Astrocyte (in vitro differentiated cells and primary cell): ENCODE data around the gene PCDHA1. TPM values are rescaled to one million over a fixed set of nuclear protein-coding genes. Genes with fewer than 3 reads are reported as not detected.
A peak's percentile ranks its signal among the peaks of the same experiment; 100 is the strongest.

Experiments
- DNase-seq: peaks from one replicate; pipeline ENCODE4 v3.0.0-alpha.2; 2010; ENCODE audit warnings: low read depth
- FAIRE-seq: peaks from 2 replicates; lab custom pipeline; 2011; peaks lifted over from hg19 to GRCh38; lab: Jason Lieb, UNC
- H2AFZ ChIP-seq: 2 replicates; pipeline ENCODE4 v1.6.0; 2012; ENCODE audit warnings: low read depth, low read length, inconsistent platforms
- H3K27ac ChIP-seq: 2 replicates; pipeline ENCODE4 v1.5.1; 2011; ENCODE audit warnings: low read depth, low read length, inconsistent platforms
- H3K27me3 ChIP-seq: 2 replicates; pipeline ENCODE4 v1.6.0; 2011; ENCODE audit warnings: low read length, inconsistent platforms; ENCODE audit not compliant: insufficient read depth
- H3K36me3 ChIP-seq: 2 replicates; pipeline ENCODE4 v1.5.1; 2011; ENCODE audit warnings: low read length, inconsistent platforms; ENCODE audit not compliant: insufficient read depth
- H3K4me1 ChIP-seq: 2 replicates; pipeline ENCODE4 v1.5.1; 2011; ENCODE audit warnings: low read length, inconsistent platforms; ENCODE audit not compliant: insufficient read depth
- H3K4me2 ChIP-seq: 2 replicates; pipeline ENCODE4 v1.6.0; 2012; ENCODE audit warnings: low read length, inconsistent platforms
- H3K4me3 ChIP-seq: 2 replicates; pipeline ENCODE4 v1.5.1; 2011; ENCODE audit warnings: low read depth, mild to moderate bottlenecking, low read length, inconsistent platforms; ENCODE audit not compliant: insufficient read depth
- H3K79me2 ChIP-seq: 2 replicates; pipeline ENCODE4 v1.6.0; 2012; ENCODE audit warnings: mild to moderate bottlenecking, low read length, inconsistent platforms; ENCODE audit not compliant: insufficient read depth
- H3K9ac ChIP-seq: 2 replicates; pipeline ENCODE4 v1.6.0; 2012; ENCODE audit warnings: mild to moderate bottlenecking, low read length, inconsistent platforms
- H3K9me3 ChIP-seq: 2 replicates; pipeline ENCODE4 v1.5.1; 2012; ENCODE audit warnings: low read depth, mild to moderate bottlenecking, low read length, inconsistent platforms; ENCODE audit not compliant: insufficient read depth
- H4K20me1 ChIP-seq: 2 replicates; pipeline ENCODE4 v1.6.0; 2012; ENCODE audit warnings: low read length, inconsistent platforms; ENCODE audit not compliant: insufficient read depth
- H3K27ac Mint-ChIP-seq: one replicate; pipeline ENCODE4 v1.8.0; 2021; ENCODE audit warnings: mild to moderate bottlenecking, mixed read lengths; ENCODE audit not compliant: unreplicated experiment
- H3K27me3 Mint-ChIP-seq: one replicate; pipeline ENCODE4 v1.8.0; 2021; ENCODE audit warnings: low read depth, mixed read lengths; ENCODE audit not compliant: unreplicated experiment
- H3K36me3 Mint-ChIP-seq: one replicate; pipeline ENCODE4 v1.8.0; 2021; ENCODE audit warnings: low read depth, mixed read lengths; ENCODE audit not compliant: unreplicated experiment
- H3K4me1 Mint-ChIP-seq: one replicate; pipeline ENCODE4 v1.8.0; 2021; ENCODE audit warnings: low read depth, mixed read lengths; ENCODE audit not compliant: unreplicated experiment
- H3K4me3 Mint-ChIP-seq: one replicate; pipeline ENCODE4 v1.8.0; 2021; ENCODE audit warnings: mild to moderate bottlenecking, moderate library complexity, mixed read lengths; ENCODE audit not compliant: unreplicated experiment
- H3K9me3 Mint-ChIP-seq: one replicate; pipeline ENCODE4 v1.8.0; 2021; ENCODE audit warnings: mild to moderate bottlenecking, mixed read lengths; ENCODE audit not compliant: unreplicated experiment
- EZH2 ChIP-seq: IDR thresholded peaks from 2 replicates; pipeline ENCODE4 v1.6.1; 2012; ENCODE audit warnings: mild to moderate bottlenecking, low read length, inconsistent platforms; ENCODE audit not compliant: insufficient read depth
- total RNA-seq: library from RNA; stranded (reverse); gene quantifications from 2 replicates; pipeline ENCODE4 v1.2.1, GENCODE V29; 2021
- TF ChIP-seq, protein P1 (sequence below): IDR thresholded peaks from 2 replicates; pipeline ENCODE4 v1.5.1; 2011; ENCODE audit warnings: low read depth, mild to moderate bottlenecking, inconsistent platforms, low read length, moderate library complexity; ENCODE audit not compliant: insufficient read depth

The PCDHA1 gene
- total RNA-seq, 1 donor from 2014 or later = not detected

DNA sequence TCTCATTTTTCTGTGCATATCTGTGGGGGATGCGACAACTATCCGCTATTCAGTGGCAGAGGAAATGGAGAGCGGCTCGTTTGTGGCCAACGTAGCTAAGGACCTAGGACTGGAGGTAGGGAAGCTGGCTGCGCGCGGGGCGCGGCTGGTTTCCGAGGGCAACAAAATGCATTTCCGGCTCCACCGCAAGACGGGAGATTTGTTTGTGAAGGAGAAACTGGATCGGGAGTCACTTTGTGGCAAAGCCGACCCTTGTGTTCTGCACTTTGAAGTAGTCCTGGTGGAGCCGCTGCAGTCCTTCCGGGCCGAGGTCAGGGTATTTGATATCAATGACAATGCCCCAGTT, 265.6 kb downstream of the PCDHA1 start:
- no peak overlapping the region for H2AFZ ChIP-seq
- peak overlapping the region; percentile 91 for H3K4me3 Mint-ChIP-seq
- H3K79me2 ChIP-seq = no peaks in the 10 kb centered on the region
- no peaks in the 10 kb centered on the region for H3K4me1 Mint-ChIP-seq
- peaks cover 26% of the 10 kb centered on the region for H3K27me3 Mint-ChIP-seq
- no peak for FAIRE-seq
- H3K27ac Mint-ChIP-seq = no peak overlapping the region
- H4K20me1 ChIP-seq = no peaks in the 10 kb centered on the region
- TF ChIP-seq, protein P1, sequence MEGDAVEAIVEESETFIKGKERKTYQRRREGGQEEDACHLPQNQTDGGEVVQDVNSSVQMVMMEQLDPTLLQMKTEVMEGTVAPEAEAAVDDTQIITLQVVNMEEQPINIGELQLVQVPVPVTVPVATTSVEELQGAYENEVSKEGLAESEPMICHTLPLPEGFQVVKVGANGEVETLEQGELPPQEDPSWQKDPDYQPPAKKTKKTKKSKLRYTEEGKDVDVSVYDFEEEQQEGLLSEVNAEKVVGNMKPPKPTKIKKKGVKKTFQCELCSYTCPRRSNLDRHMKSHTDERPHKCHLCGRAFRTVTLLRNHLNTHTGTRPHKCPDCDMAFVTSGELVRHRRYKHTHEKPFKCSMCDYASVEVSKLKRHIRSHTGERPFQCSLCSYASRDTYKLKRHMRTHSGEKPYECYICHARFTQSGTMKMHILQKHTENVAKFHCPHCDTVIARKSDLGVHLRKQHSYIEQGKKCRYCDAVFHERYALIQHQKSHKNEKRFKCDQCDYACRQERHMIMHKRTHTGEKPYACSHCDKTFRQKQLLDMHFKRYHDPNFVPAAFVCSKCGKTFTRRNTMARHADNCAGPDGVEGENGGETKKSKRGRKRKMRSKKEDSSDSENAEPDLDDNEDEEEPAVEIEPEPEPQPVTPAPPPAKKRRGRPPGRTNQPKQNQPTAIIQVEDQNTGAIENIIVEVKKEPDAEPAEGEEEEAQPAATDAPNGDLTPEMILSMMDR = no peak
- TF ChIP-seq EZH2 = no peak
- no peaks in the 10 kb centered on the region for H3K27me3 ChIP-seq
- no peaks in the 10 kb centered on the region for H3K36me3 Mint-ChIP-seq
- H3K4me2 ChIP-seq = peak overlapping the region; percentile 55
- H3K4me3 ChIP-seq = no peak overlapping the region
- no peak overlapping the region for H3K9ac ChIP-seq
- peaks cover 6% of the 10 kb centered on the region for H3K9me3 ChIP-seq
- no peaks in the 10 kb centered on the region for H3K9me3 Mint-ChIP-seq
- DNase-seq = no peak
- H3K36me3 ChIP-seq = no peaks in the 10 kb centered on the region
- no peaks in the 10 kb centered on the region for H3K4me1 ChIP-seq
- H3K27ac ChIP-seq = no peak overlapping the region

Other genes with a start within 250 kb of the PCDHA1 start
- 2.4 and 3.6 TPM in 2 replicates for gene EIF4EBP3, start 238.5 kb upstream of the PCDHA1 start, total RNA-seq
- gene SRA1, start 228.7 kb upstream of the PCDHA1 start, total RNA-seq = 71.3 and 72.4 TPM in 2 replicates
- 20.4 and 21.1 TPM in 2 replicates for gene APBB3, start 221.5 kb upstream of the PCDHA1 start, total RNA-seq
- 59.9 and 61.8 TPM in 2 replicates for gene SLC35A4, start 221.3 kb upstream of the PCDHA1 start, total RNA-seq
- gene CD14, start 153.0 kb upstream of the PCDHA1 start, total RNA-seq = 0.16 and 0.34 TPM in 2 replicates
- 7.0 and 8.0 TPM in 2 replicates for gene TMCO6, start 146.7 kb upstream of the PCDHA1 start, total RNA-seq
- gene NDUFA2, start 138.5 kb upstream of the PCDHA1 start, total RNA-seq = 55.9 and 62.3 TPM in 2 replicates
- gene IK, start 138.3 kb upstream of the PCDHA1 start, total RNA-seq = 67.3 and 71.6 TPM in 2 replicates
- gene WDR55, start 121.2 kb upstream of the PCDHA1 start, total RNA-seq = 28.8 and 31.2 TPM in 2 replicates
- gene DND1, start 112.6 kb upstream of the PCDHA1 start, total RNA-seq = 1.4 and 1.7 TPM in 2 replicates
- 84.6 and 95.2 TPM in 2 replicates for gene HARS1, start 94.8 kb upstream of the PCDHA1 start, total RNA-seq
- 26.5 and 29.9 TPM in 2 replicates for gene HARS2, start 94.7 kb upstream of the PCDHA1 start, total RNA-seq
- gene ZMAT2, start 85.7 kb upstream of the PCDHA1 start, total RNA-seq = 53.5 and 57.4 TPM in 2 replicates
- gene PCDHA2, start 8.7 kb downstream of the PCDHA1 start, total RNA-seq = 2.3 and 2.5 TPM in 2 replicates
- 0.84 and 1.1 TPM in 2 replicates for gene PCDHA3, start 14.9 kb downstream of the PCDHA1 start, total RNA-seq
- gene PCDHA4, start 20.9 kb downstream of the PCDHA1 start, total RNA-seq = 9.5 and 9.6 TPM in 2 replicates
- 1.0 and 1.7 TPM in 2 replicates for gene PCDHA5, start 35.5 kb downstream of the PCDHA1 start, total RNA-seq
- gene PCDHA6, start 41.8 kb downstream of the PCDHA1 start, total RNA-seq = 2.7 TPM in 2 replicates
- 2.6 TPM in 2 replicates for gene PCDHA7, start 48.1 kb downstream of the PCDHA1 start, total RNA-seq
- gene PCDHA8, start 55.0 kb downstream of the PCDHA1 start, total RNA-seq = 0.99 and 1.0 TPM in 2 replicates
- gene PCDHA9, start 62.2 kb downstream of the PCDHA1 start, total RNA-seq = 0.95 and 1.1 TPM in 2 replicates
- 15.5 and 16.0 TPM in 2 replicates for gene PCDHA10, start 69.8 kb downstream of the PCDHA1 start, total RNA-seq
- gene PCDHA11, start 82.8 kb downstream of the PCDHA1 start, total RNA-seq = 4.9 and 5.8 TPM in 2 replicates
- gene PCDHA12, start 89.2 kb downstream of the PCDHA1 start, total RNA-seq = 13.8 and 16.0 TPM in 2 replicates
- gene PCDHA13, start 96.0 kb downstream of the PCDHA1 start, total RNA-seq = 1.2 and 1.7 TPM in 2 replicates
- gene PCDHAC1, start 140.2 kb downstream of the PCDHA1 start, total RNA-seq = 5.7 and 5.9 TPM in 2 replicates
- 6.9 and 7.7 TPM in 2 replicates for gene PCDHAC2, start 180.3 kb downstream of the PCDHA1 start, total RNA-seq